HepG2 (cell line): ENCODE results near the gene C16orf86. TPM values are rescaled to one million over a fixed set of nuclear protein-coding genes. Genes with fewer than 3 reads are reported as not detected.

Experiments
- ATAC-seq: fragments of 200-7000 bp; cut with Tn5 transposase; 3 replicates; pipeline ENCODE4 v1.9.1; 2020; ENCODE audit warnings: mild to moderate bottlenecking, moderate library complexity
- BruUV-seq: library from RNA; stranded (reverse); fragments of 400-500 nt; replicated peaks from 2 replicates; lab custom pipeline; 2021; lab: Mats Ljungman, UMichigan
- CTCF ChIA-PET: fragments of 300-600 bp; formaldehyde crosslinking; extraction: SDS; loops from one replicate; lab custom pipeline; 2021; ENCODE audit warnings: low total read pairs, inconsistent platforms, low intra/inter-chr PET ratio; lab: Yijun Ruan, JAX
- POLR2A ChIA-PET: fragments of 350-600 bp; sonication (Branson Sonifier 250); formaldehyde crosslinking; loops from one replicate; lab custom pipeline; 2020; ENCODE audit warnings: antibody characterized with exemption, inconsistent platforms; lab: Yijun Ruan, JAX
- DNase-seq: peaks from one replicate; pipeline ENCODE4 v3.0.0-alpha.2; 2015; ENCODE audit warnings: low spot score
- FAIRE-seq: peaks from 3 replicates; lab custom pipeline; 2011; peaks lifted over from hg19 to GRCh38; lab: Jason Lieb, UNC
- H2AFZ ChIP-seq: one replicate; pipeline ENCODE4 v1.6.1; 2011; ENCODE audit warnings: low read length, inconsistent platforms
- H3K27ac ChIP-seq: fragments of 300-600 bp; 3 replicates; pipeline ENCODE4 v1.8.0; 2011; ENCODE audit warnings: mixed run types, mild to moderate bottlenecking, mixed read lengths, low read length, inconsistent platforms; ENCODE audit not compliant: insufficient read depth; ENCODE audit errors: extremely low read length
- H3K27me3 ChIP-seq, 2 experiments: fragments of 200-600 bp in 1 of 2; 2 replicates in 1 of 2; 3 replicates in 1 of 2; pipeline versions ENCODE4 v1.6.0 to v1.8.0; 2011; ENCODE audit warnings: low read length in 2 of 2, mild to moderate bottlenecking in 2 of 2, moderate library complexity in 2 of 2, inconsistent platforms in 1 of 2; ENCODE audit not compliant: insufficient read depth in 2 of 2, control insufficient read depth in 1 of 2
- H3K36me3 ChIP-seq, 2 experiments: fragments of 200-600 bp in 1 of 2; replicated peaks in 1 of 2; 2 replicates in 1 of 2; 3 replicates in 1 of 2; pipeline versions ENCODE4 v1.5.1 to v1.8.0; 2011; ENCODE audit warnings: low read length in 2 of 2, inconsistent platforms in 1 of 2; ENCODE audit not compliant: insufficient read depth in 2 of 2, control insufficient read depth in 1 of 2
- H3K4me1 ChIP-seq: 2 replicates; pipeline ENCODE4 v1.5.1; 2012; ENCODE audit warnings: low read length, inconsistent platforms; ENCODE audit not compliant: insufficient read depth
- H3K4me2 ChIP-seq: 2 replicates; pipeline ENCODE4 v1.6.0; 2011; ENCODE audit warnings: low read depth, low read length, inconsistent platforms
- H3K4me3 ChIP-seq, 3 experiments: fragments of 200-600 bp in 1 of 3; sonication (generic), shearing (Covaris generic) in 1 of 3; replicated peaks in 1 of 3; 2 replicates each; pipeline ENCODE4 v1.5.1; 2011 to 2016; ENCODE audit warnings: low read length in 3 of 3, inconsistent platforms in 2 of 3, low read depth in 2 of 3, mild to moderate bottlenecking in 2 of 3, control low read depth in 1 of 3, mixed read lengths in 1 of 3; ENCODE audit not compliant: insufficient read depth in 1 of 3
- H3K79me2 ChIP-seq: one replicate; pipeline ENCODE4 v1.6.1; 2011; ENCODE audit warnings: low read length, inconsistent platforms; ENCODE audit not compliant: insufficient read depth
- H3K9ac ChIP-seq: 2 replicates; pipeline ENCODE4 v1.6.0; 2011; ENCODE audit warnings: mild to moderate bottlenecking, low read depth, low read length, inconsistent platforms; ENCODE audit not compliant: insufficient read depth
- H3K9me3 ChIP-seq: 2 replicates; pipeline ENCODE4 v1.5.1; 2012; ENCODE audit warnings: mild to moderate bottlenecking, low read length
- H4K20me1 ChIP-seq: 2 replicates; pipeline ENCODE4 v1.6.0; 2011; ENCODE audit warnings: inconsistent platforms, mild to moderate bottlenecking, low read length, moderate library complexity; ENCODE audit not compliant: insufficient read depth
- AKAP8 ChIP-seq: sonication (generic); formaldehyde crosslinking; IDR thresholded peaks from 2 replicates; pipeline ENCODE4 v1.5.1; 2020; ENCODE audit warnings: mild to moderate bottlenecking, missing genetic modification reagents
- DNMT1 ChIP-seq: sonication (generic); formaldehyde crosslinking; IDR thresholded peaks from 2 replicates; pipeline ENCODE4 v1.5.1; 2020; ENCODE audit warnings: mild to moderate bottlenecking, missing genetic modification reagents
- GATAD1 ChIP-seq: IDR thresholded peaks from 2 replicates; pipeline ENCODE4 v1.6.1; 2016; ENCODE audit warnings: missing genetic modification reagents, missing compliant biosample characterization
- GPN1 ChIP-seq: sonication (generic); formaldehyde crosslinking; IDR thresholded peaks from 2 replicates; pipeline ENCODE4 v1.5.1; 2020; ENCODE audit warnings: missing genetic modification reagents, borderline replicate concordance
- MYNN ChIP-seq: sonication (generic); formaldehyde crosslinking; IDR thresholded peaks from 2 replicates; pipeline ENCODE4 v1.4.0; 2020; ENCODE audit warnings: mild to moderate bottlenecking, low read depth, missing genetic modification reagents
- SMARCC2 ChIP-seq: fragments of 450-650 bp; IDR thresholded peaks from 2 replicates; pipeline ENCODE4 v1.6.1; 2017; ENCODE audit warnings: antibody characterized with exemption, mild to moderate bottlenecking
- U2AF2 ChIP-seq: fragments of 200-400 bp; formaldehyde crosslinking; IDR thresholded peaks from 2 replicates; pipeline ENCODE4 v1.6.1; 2017; ENCODE audit warnings: low read depth, mild to moderate bottlenecking, low read length
- ZNF143 ChIP-seq: sonication (generic); formaldehyde crosslinking; IDR thresholded peaks from 2 replicates; pipeline ENCODE4 v1.4.0; 2020; ENCODE audit warnings: missing genetic modification reagents
- ZNF431 ChIP-seq: sonication (generic); formaldehyde crosslinking; IDR thresholded peaks from 2 replicates; pipeline ENCODE4 v1.9.0; 2022; ENCODE audit warnings: missing genetic modification reagents, low read depth, mild to moderate bottlenecking, borderline replicate concordance
- ZNF607 ChIP-seq: sonication (generic); formaldehyde crosslinking; IDR thresholded peaks from 2 replicates; pipeline ENCODE4 v1.5.1; 2020; ENCODE audit warnings: missing genetic modification reagents, mild to moderate bottlenecking, borderline replicate concordance
- ZNF670 ChIP-seq: sonication (generic); formaldehyde crosslinking; IDR thresholded peaks from 2 replicates; pipeline ENCODE4 v1.8.0; 2022; ENCODE audit warnings: mild to moderate bottlenecking, missing genetic modification reagents, borderline replicate concordance
- ZNF782 ChIP-seq: sonication (generic); formaldehyde crosslinking; IDR thresholded peaks from 2 replicates; pipeline ENCODE4 v1.4.0; 2020; ENCODE audit warnings: missing genetic modification reagents, mild to moderate bottlenecking, borderline replicate concordance
- WGBS: methylation state at CpG from one replicate; pipeline ENCODE4 v1.1.6; 2017; ENCODE audit warnings: low lambda C conversion rate; 5-methylcytosine and 5-hydroxymethylcytosine counted together
- in situ Hi-C: cut with HindIII; loops from 2 replicates; pipeline ENCODE4 v1.10.0; 2017; ENCODE audit warnings: low pct_unique_long_range_greater_than_20kb; ENCODE audit not compliant: extremely low pct_ligation_motif_present
- intact Hi-C: fragments of 100-400 bp; cut with micrococcal nuclease; formaldehyde crosslinking; loops from one replicate; pipeline ENCODE4 v1.10.0; 2022; ENCODE audit not compliant: unreplicated experiment
- polyA plus RNA-seq, 8 experiments: library from polyadenylated mRNA; depleted of rRNA in 3 of 8; stranded (reverse) in 7 of 8; unstranded in 1 of 8; fragments of >200 nt; fragmentation: Illumina TruSeq in 4 of 8; extraction: Trizol in 4 of 8; gene quantifications; 2 replicates each; pipeline versions ENCODE4 v1.2.1 to v1.2.3, GENCODE V29; 2011 to 2016; ENCODE audit warnings: low read depth in 4 of 8, missing spikeins in 1 of 8, mixed read lengths in 1 of 8; ENCODE audit not compliant: insufficient read depth in 1 of 8
- total RNA-seq, 5 experiments: library from RNA; depleted of rRNA; stranded (reverse); fragments of >200 nt; fragmentation: Illumina TruSeq; extraction: Trizol; gene quantifications; 2 replicates each; pipeline ENCODE4 v1.2.3, GENCODE V29; 2016; ENCODE audit warnings: low read depth in 1 of 5
- TF ChIP-seq, protein P1 (sequence below): sonication (generic); formaldehyde crosslinking; IDR thresholded peaks from 2 replicates; pipeline ENCODE4 v1.4.0; 2020; ENCODE audit warnings: low read depth, mild to moderate bottlenecking, missing genetic modification reagents

C16orf86 gene
- total and polyA plus RNA-seq, 2 of the 13 experiments (the other 11 are each of a cell fraction or from before 2014, with no cell fraction given) = 1.5 to 3.1 TPM

DNA sequence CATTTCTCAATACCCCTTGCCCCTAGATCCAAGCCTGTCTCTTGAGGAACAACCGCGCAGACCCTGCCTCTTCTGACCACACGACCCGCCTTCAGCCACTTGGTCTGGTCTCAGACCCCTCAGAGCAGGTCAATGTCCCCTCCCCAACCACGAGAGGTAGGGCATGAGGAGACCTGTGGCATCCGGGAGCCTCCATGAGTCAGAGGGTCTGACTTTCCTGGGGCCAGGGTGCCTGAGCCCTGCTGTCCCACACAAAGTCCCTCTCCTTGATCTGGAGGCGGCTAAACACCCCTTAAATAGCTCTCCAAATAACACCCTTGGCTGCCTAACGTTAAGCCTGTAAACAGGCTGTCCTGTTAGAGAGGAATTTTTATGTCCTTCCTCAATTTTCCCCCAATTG, 16.6 kb upstream of the C16orf86 start:
- H4K20me1 ChIP-seq = peaks cover 11% of the 10 kb centered on the region
- FAIRE-seq (no peak), ATAC-seq (no peak), DNase-seq (no peak)
- in situ Hi-C loops (no loop called here), intact Hi-C loops (no loop called here)
- no peak overlapping the region for H3K4me3 ChIP-seq
- ChIA-PET CTCF (no interaction called here), POLR2A (interaction anchor here (1.1 to 1.9 kb wide), 1 partner anchor 10 kb away, joined by 3 to 6 read pairs; the partner anchor contains the start of gene ACD)
- H3K27ac ChIP-seq = no peak overlapping the region
- H2AFZ ChIP-seq = no peak overlapping the region
- no peaks in the 10 kb centered on the region for H3K36me3 ChIP-seq
- H3K27me3 ChIP-seq = peaks cover 18 to 86% of the 10 kb centered on the region in 2 experiments
- H3K4me1 ChIP-seq = peaks cover 31% of the 10 kb centered on the region
- TF ChIP-seq GPN1 = no peak
- no peak for TF ChIP-seq GATAD1 (CRISPR knock-in tag)
- no peak for TF ChIP-seq ZNF782
- TF ChIP-seq ZNF431 (CRISPR knock-in tag) = no peak
- TF ChIP-seq ZNF670 (CRISPR knock-in tag) = no peak
- TF ChIP-seq MYNN (CRISPR knock-in tag) = no peak
- no peak for TF ChIP-seq U2AF2
- no peak for TF ChIP-seq ZNF143
- no peak for TF ChIP-seq ZNF607 (CRISPR knock-in tag)
- TF ChIP-seq DNMT1 (CRISPR knock-in tag) = no peak
- TF ChIP-seq AKAP8 = no peak
- no peak for TF ChIP-seq SMARCC2
- TF ChIP-seq, protein P1, sequence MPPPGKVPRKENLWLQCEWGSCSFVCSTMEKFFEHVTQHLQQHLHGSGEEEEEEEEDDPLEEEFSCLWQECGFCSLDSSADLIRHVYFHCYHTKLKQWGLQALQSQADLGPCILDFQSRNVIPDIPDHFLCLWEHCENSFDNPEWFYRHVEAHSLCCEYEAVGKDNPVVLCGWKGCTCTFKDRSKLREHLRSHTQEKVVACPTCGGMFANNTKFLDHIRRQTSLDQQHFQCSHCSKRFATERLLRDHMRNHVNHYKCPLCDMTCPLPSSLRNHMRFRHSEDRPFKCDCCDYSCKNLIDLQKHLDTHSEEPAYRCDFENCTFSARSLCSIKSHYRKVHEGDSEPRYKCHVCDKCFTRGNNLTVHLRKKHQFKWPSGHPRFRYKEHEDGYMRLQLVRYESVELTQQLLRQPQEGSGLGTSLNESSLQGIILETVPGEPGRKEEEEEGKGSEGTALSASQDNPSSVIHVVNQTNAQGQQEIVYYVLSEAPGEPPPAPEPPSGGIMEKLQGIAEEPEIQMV (CRISPR knock-in tag) = no peak
- no peaks in the 10 kb centered on the region for H3K79me2 ChIP-seq
- no TSS peak for BruUV-seq
- H3K9me3 ChIP-seq = no peaks in the 10 kb centered on the region
- H3K9ac ChIP-seq = no peak overlapping the region
- WGBS = 67% methylated on average over 8 of the region's 8 CpGs
- no peak overlapping the region for H3K4me2 ChIP-seq
